ENCODE measurements around the gene PDE4B. TPM values are rescaled to one million over a fixed set of nuclear protein-coding genes. Genes with fewer than 3 reads are reported as not detected.

Gene PDE4B
- total RNA-seq, 2 donors from 2014 or later = 4.3 to 18.0 TPM

DNA sequence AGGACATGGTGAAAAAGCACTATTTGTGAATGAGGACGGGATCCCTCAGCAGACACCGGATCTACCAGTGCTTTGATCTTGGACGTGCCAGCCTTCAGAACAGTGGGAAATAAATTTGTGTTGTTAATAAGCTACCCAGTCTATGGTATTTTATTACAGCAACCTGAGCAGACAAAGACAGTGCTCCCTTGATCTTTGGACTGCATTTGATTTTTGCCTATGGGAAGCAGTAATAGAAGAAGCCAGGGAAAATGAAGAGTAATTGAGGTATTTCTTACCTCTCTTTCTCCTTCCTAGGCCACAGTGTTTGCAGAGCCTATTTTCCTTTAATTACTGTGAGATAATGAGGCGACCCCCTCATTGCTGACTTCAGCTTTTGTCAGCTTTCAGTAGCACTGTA lies 87.9 kb downstream of the PDE4B start:
- no peak for DNase-seq
- H3K4me3 Mint-ChIP-seq = no peak overlapping the region
- WGBS, 2 experiments (ENCODE audit: insufficient coverage in 1 of 2, insufficient read length in 1 of 2) = 80 to 81% methylated on average over 2 to 4 of the region's 4 CpGs
- no peaks in the 10 kb centered on the region for H3K27me3 Mint-ChIP-seq (ENCODE audit: insufficient read depth)
- H3K9me3 Mint-ChIP-seq = peaks cover 12% of the 10 kb centered on the region
- no peak overlapping the region for H3K27ac ChIP-seq (ENCODE audit: low read depth, low read length)
- TF ChIP-seq, protein P1, sequence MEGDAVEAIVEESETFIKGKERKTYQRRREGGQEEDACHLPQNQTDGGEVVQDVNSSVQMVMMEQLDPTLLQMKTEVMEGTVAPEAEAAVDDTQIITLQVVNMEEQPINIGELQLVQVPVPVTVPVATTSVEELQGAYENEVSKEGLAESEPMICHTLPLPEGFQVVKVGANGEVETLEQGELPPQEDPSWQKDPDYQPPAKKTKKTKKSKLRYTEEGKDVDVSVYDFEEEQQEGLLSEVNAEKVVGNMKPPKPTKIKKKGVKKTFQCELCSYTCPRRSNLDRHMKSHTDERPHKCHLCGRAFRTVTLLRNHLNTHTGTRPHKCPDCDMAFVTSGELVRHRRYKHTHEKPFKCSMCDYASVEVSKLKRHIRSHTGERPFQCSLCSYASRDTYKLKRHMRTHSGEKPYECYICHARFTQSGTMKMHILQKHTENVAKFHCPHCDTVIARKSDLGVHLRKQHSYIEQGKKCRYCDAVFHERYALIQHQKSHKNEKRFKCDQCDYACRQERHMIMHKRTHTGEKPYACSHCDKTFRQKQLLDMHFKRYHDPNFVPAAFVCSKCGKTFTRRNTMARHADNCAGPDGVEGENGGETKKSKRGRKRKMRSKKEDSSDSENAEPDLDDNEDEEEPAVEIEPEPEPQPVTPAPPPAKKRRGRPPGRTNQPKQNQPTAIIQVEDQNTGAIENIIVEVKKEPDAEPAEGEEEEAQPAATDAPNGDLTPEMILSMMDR (conservative IDR thresholded peaks at IDR 0.05) = no peak
- H3K27me3 ChIP-seq (ENCODE audit: control insufficient read depth, insufficient read depth, low read length, poor library complexity, severe bottlenecking) = no peaks in the 10 kb centered on the region
- no peaks in the 10 kb centered on the region for H3K36me3 ChIP-seq (ENCODE audit: control insufficient read depth, insufficient read depth, low read length)
- H3K27ac Mint-ChIP-seq = no peak overlapping the region
- H3K9ac ChIP-seq (ENCODE audit: extremely low read depth, low read length, poor library complexity, severe bottlenecking) = no peak overlapping the region
- H3K36me3 Mint-ChIP-seq (ENCODE audit: low read depth) = no peaks in the 10 kb centered on the region
- H3K9me3 ChIP-seq (ENCODE audit: control insufficient read depth, low read length) = no peaks in the 10 kb centered on the region
- no peak overlapping the region for H3K4me3 ChIP-seq (ENCODE audit: low read length)
- no peaks in the 10 kb centered on the region for H3K4me1 ChIP-seq (ENCODE audit: control insufficient read depth, insufficient read depth, low read length)
- peaks cover 9% of the 10 kb centered on the region for H3K4me1 Mint-ChIP-seq

DNA sequence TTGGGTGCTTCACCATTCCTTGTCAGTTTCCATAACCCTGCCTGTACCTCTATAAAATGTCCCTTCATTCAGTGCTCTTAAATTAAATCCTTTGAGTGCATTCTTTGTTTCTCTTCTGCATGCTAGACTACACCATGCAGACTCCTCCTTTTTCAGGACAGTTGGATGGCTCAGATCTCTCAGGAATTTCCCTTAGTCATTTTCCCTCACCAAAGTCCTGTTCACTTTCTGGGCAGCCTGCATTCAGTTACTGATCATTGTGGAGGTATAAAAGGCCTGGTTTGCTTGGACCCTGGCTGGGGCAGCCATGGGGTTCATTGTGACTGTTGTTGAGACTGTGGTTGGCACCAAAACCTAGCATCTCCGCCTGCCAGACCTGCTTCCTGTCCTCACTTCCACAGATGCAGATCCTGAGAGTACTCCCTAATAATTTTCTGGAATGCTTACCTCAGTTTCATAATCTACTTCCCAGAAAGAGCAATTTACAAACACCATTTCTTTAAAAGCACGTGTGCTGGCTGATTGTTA lies 88.4 kb downstream of the PDE4B start:
- H3K9me3 ChIP-seq (ENCODE audit: control insufficient read depth, low read length) = no peaks in the 10 kb centered on the region

DNA sequence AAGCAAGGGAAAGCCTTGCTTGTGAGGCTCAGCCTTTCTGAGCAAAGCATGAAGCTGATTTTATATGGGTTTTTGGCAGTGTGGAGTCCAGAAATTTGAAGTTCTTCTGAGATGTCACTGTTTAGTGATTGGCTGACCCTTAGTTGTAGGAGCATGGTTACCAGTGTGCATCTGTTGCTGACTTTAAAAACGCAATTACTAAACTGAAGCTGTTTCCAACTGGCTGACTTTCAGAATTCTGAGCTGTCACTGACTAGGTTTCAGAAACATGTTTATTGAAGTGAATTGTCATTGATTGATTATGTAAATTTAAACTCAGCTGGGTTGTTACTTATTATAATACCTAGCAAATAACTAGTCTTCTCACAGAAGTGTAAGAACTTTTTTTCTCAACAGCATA lies 89.4 kb downstream of the PDE4B start:
- Histone ChIP-seq H3K27me3 (ENCODE audit: control insufficient read depth, insufficient read depth, low read length, poor library complexity, severe bottlenecking) (no peaks in the 10 kb centered on the region), H3K36me3 (ENCODE audit: control insufficient read depth, insufficient read depth, low read length) (no peaks in the 10 kb centered on the region), H3K4me1 (ENCODE audit: control insufficient read depth, insufficient read depth, low read length) (no peaks in the 10 kb centered on the region), H3K9ac (ENCODE audit: extremely low read depth, low read length, poor library complexity, severe bottlenecking) (no peak overlapping the region), H3K4me3 (ENCODE audit: low read length) (no peak overlapping the region), H3K9me3 (ENCODE audit: control insufficient read depth, low read length) (no peaks in the 10 kb centered on the region), H3K27ac (ENCODE audit: low read depth, low read length) (no peak overlapping the region)
- Mint-ChIP-seq H3K4me3 (no peak overlapping the region), H3K27me3 (ENCODE audit: insufficient read depth) (no peaks in the 10 kb centered on the region), H3K36me3 (ENCODE audit: low read depth) (no peaks in the 10 kb centered on the region), H3K4me1 (peaks cover 9% of the 10 kb centered on the region), H3K9me3 (peaks cover 7% of the 10 kb centered on the region), H3K27ac (no peak overlapping the region)
- DNase-seq = no peak
- 93% methylated on average over 1 of the region's 1 CpG; no CpG with 5 or more reads in 1 of the 2 experiments for WGBS, 2 experiments (ENCODE audit: insufficient coverage in 1 of 2, insufficient read length in 1 of 2)
- TF ChIP-seq, protein P1 (conservative IDR thresholded peaks at IDR 0.05) = no peak

More for the DNA sequence above, 88.4 kb downstream of the PDE4B start:
- Mint-ChIP-seq H3K27ac (no peak overlapping the region), H3K36me3 (ENCODE audit: low read depth) (no peaks in the 10 kb centered on the region), H3K4me3 (no peak overlapping the region), H3K9me3 (peaks cover 12% of the 10 kb centered on the region), H3K4me1 (peaks cover 9% of the 10 kb centered on the region), H3K27me3 (ENCODE audit: insufficient read depth) (no peaks in the 10 kb centered on the region)
- Histone ChIP-seq H3K4me3 (ENCODE audit: low read length) (no peak overlapping the region), H3K4me1 (ENCODE audit: control insufficient read depth, insufficient read depth, low read length) (no peaks in the 10 kb centered on the region), H3K36me3 (ENCODE audit: control insufficient read depth, insufficient read depth, low read length) (no peaks in the 10 kb centered on the region), H3K27me3 (ENCODE audit: control insufficient read depth, insufficient read depth, low read length, poor library complexity, severe bottlenecking) (no peaks in the 10 kb centered on the region), H3K9ac (ENCODE audit: extremely low read depth, low read length, poor library complexity, severe bottlenecking) (no peak overlapping the region), H3K27ac (ENCODE audit: low read depth, low read length) (no peak overlapping the region)
- WGBS, 2 experiments (ENCODE audit: insufficient coverage in 1 of 2, insufficient read length in 1 of 2) = 88 to 100% methylated on average over 1 to 2 of the region's 2 CpGs
- DNase-seq = peak; percentile 44
- TF ChIP-seq, protein P1 (conservative IDR thresholded peaks at IDR 0.05) = no peak

Data from endodermal cell (in vitro differentiated cells).